ENCODE measurements around the gene RSRC1. TPM values are rescaled to one million over a fixed set of nuclear protein-coding genes. Genes with fewer than 3 reads are reported as not detected.
A peak's percentile ranks its signal among the peaks of the same experiment; 100 is the strongest.
"Not testable (repeated sequence)": the region's sequence is repeated elsewhere in the genome, so short reads cannot be mapped to it uniquely, and the experiment has no call there.

Gene RSRC1
- total and polyA plus RNA-seq, 9 donors: 20.6 to 41.2 (median 22.2) TPM

DNA sequence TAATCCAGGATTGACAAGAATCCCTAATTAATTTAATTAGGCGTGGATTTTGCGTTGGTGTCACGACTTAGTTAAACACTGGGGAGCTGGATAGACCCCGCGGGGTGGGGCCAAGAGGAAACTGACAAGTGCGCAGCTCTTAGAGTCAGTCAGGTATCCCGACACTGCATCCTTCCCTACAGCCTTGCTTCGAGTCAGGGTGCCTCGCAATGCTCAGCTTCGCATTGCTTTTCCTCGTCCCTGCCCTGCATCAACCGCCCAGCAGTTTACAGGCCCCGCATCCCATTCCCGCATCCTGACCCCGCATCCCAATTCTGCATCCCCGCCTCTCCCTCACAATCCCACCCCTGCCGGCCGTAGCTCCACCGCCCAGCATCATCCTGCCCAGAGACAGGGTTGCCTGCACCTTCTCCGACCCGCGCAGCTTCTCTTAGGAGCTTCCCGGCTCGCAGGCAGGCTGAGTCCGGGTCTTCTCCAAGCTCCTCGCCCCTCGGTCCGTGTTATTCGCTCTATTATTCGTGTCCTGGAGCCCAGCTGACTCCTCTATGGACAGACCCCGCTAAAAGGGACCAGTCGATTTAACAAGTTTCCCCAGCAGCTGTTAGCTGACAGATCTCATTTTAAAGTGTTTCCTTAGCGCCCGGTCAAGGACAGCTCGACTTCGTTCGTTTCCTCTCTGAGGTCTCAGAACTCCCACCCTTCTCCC is 3.0 kb upstream of the RSRC1 start:
- peaks cover 65% of the 10 kb centered on the region for H3K27me3 ChIP-seq (ENCODE audit: control insufficient read depth, insufficient read depth, low read length)
- no peaks in the 10 kb centered on the region for H3K36me3 ChIP-seq (ENCODE audit: control insufficient read depth, insufficient read depth, low read length)
- H3K9me3 ChIP-seq (replicated peaks; ENCODE audit: control insufficient read depth, low read depth, low read length): no peaks in the 10 kb centered on the region
- 2% methylated on average over 37 of the region's 37 CpGs for WGBS (ENCODE audit: insufficient coverage)
- DNase-seq: peak; percentile 67
- H3K27ac ChIP-seq (ENCODE audit: low read length): peak overlapping the region; percentile 84
- peak overlapping the region; percentile 58 for H3K4me3 ChIP-seq (ENCODE audit: low read length)
- H3K4me1 ChIP-seq (ENCODE audit: control insufficient read depth, insufficient read depth, low read length): peaks cover 32% of the 10 kb centered on the region

- Histone ChIP-seq H3K27ac (ENCODE audit: low read length) (no peak overlapping the region), H3K4me3 (ENCODE audit: low read length) (no peak overlapping the region), H3K36me3 (ENCODE audit: control insufficient read depth, insufficient read depth, low read length) (no peaks in the 10 kb centered on the region), H3K4me1 (ENCODE audit: control insufficient read depth, insufficient read depth, low read length) (peaks cover 28% of the 10 kb centered on the region), H3K27me3 (ENCODE audit: control insufficient read depth, insufficient read depth, low read length) (peaks cover 56% of the 10 kb centered on the region), H3K9me3 (replicated peaks; ENCODE audit: control insufficient read depth, low read depth, low read length) (no peaks in the 10 kb centered on the region)
- WGBS (ENCODE audit: insufficient coverage): no CpG with 5 or more reads among the region's 15 CpGs
- no peak for DNase-seq
Observed at GRCh38 chr3:158107605-158108444, 2.1 kb upstream of the RSRC1 start.

GRCh38 chr3:158108445-158108985 is 1.4 kb upstream of the RSRC1 start:
- Histone ChIP-seq H3K4me1 (ENCODE audit: control insufficient read depth, insufficient read depth, low read length) (peaks cover 21% of the 10 kb centered on the region), H3K36me3 (ENCODE audit: control insufficient read depth, insufficient read depth, low read length) (no peaks in the 10 kb centered on the region), H3K4me3 (ENCODE audit: low read length) (no peak overlapping the region), H3K27me3 (ENCODE audit: control insufficient read depth, insufficient read depth, low read length) (peaks cover 49% of the 10 kb centered on the region), H3K9me3 (replicated peaks; ENCODE audit: control insufficient read depth, low read depth, low read length) (no peaks in the 10 kb centered on the region), H3K27ac (ENCODE audit: low read length) (no peak overlapping the region)
- peak; percentile 52 for DNase-seq
- no CpG with 5 or more reads among the region's 2 CpGs for WGBS (ENCODE audit: insufficient coverage)

DNA sequence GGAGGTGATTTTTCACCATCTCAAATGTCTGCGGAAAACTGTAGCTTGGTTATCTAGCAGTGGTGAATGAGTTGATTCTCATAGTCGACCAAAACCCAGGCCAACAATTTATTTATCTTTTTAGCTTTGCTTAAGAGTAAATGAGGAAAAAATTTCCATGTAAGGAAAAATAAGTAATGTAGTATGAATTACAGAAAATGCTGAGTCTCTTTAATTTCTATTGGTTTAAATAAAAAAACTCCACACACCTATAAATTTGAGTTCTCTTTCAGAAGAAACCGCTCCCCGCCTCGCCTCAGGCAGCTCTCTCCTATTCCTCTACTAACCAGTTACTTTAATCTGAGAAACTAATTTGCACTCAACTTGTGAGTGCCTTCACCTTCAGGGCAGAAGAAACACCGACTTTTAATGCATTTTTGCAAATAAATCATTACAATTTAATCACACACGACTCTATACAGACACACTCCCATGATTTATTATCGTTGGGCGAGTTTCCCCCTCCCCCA is 540 bp upstream of the RSRC1 start:
- Histone ChIP-seq H3K27ac (ENCODE audit: low read length) (peak overlapping the region; percentile 86), H3K9me3 (replicated peaks; ENCODE audit: control insufficient read depth, low read depth, low read length) (no peaks in the 10 kb centered on the region), H3K4me3 (ENCODE audit: low read length) (peak overlapping the region; percentile 79), H3K4me1 (ENCODE audit: control insufficient read depth, insufficient read depth, low read length) (peaks cover 18% of the 10 kb centered on the region), H3K27me3 (ENCODE audit: control insufficient read depth, insufficient read depth, low read length) (peaks cover 40% of the 10 kb centered on the region), H3K36me3 (ENCODE audit: control insufficient read depth, insufficient read depth, low read length) (no peaks in the 10 kb centered on the region)
- DNase-seq: no peak
- WGBS (ENCODE audit: insufficient coverage): 4% methylated on average over 7 of the region's 9 CpGs

GRCh38 chr3:158110658-158111018 is 749 bp downstream of the RSRC1 start:
- no CpG with 5 or more reads among the region's 4 CpGs for WGBS (ENCODE audit: insufficient coverage)
- H3K27me3 ChIP-seq (ENCODE audit: control insufficient read depth, insufficient read depth, low read length): peaks cover 29% of the 10 kb centered on the region
- peak overlapping the region; percentile 79 for H3K4me3 ChIP-seq (ENCODE audit: low read length)
- H3K27ac ChIP-seq (ENCODE audit: low read length): peak overlapping the region; percentile 86
- H3K9me3 ChIP-seq (replicated peaks; ENCODE audit: control insufficient read depth, low read depth, low read length): no peaks in the 10 kb centered on the region
- H3K36me3 ChIP-seq (ENCODE audit: control insufficient read depth, insufficient read depth, low read length): no peaks in the 10 kb centered on the region
- no peak for DNase-seq
- peaks cover 12% of the 10 kb centered on the region for H3K4me1 ChIP-seq (ENCODE audit: control insufficient read depth, insufficient read depth, low read length)

GRCh38 chr3:158111861-158112260 is 2.0 kb downstream of the RSRC1 start:
- no peaks in the 10 kb centered on the region for H3K9me3 ChIP-seq (replicated peaks; ENCODE audit: control insufficient read depth, low read depth, low read length)
- DNase-seq: no peak
- no CpG with 5 or more reads among the region's 2 CpGs for WGBS (ENCODE audit: insufficient coverage)

DNA sequence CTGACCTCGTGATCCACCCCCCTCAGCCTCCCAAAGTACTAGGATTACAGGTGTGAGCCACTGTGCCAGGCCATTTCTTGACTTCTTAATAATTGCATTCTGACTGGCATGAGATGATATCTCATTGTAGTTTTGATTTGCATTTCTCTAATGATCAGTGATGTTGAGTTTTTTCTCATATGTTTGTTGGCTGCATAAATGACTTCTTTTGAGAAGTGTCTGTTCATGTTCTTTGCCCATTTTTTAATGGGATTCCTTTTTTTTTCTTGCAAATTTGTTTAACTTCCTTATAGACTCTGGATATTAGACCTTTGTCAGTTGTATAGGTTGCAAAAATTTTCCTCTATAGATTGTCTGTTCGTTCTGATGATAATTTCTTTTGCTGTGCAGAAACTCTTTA is 3.7 kb downstream of the RSRC1 start:
- H3K27ac ChIP-seq (ENCODE audit: low read length); H3K36me3 ChIP-seq (ENCODE audit: control insufficient read depth, insufficient read depth, low read length); DNase-seq; H3K4me1 ChIP-seq (ENCODE audit: control insufficient read depth, insufficient read depth, low read length); H3K4me3 ChIP-seq (ENCODE audit: low read length); H3K9me3 ChIP-seq (replicated peaks; ENCODE audit: control insufficient read depth, low read depth, low read length); H3K27me3 ChIP-seq (ENCODE audit: control insufficient read depth, insufficient read depth, low read length): not testable (repeated sequence)
- WGBS (ENCODE audit: insufficient coverage): no CpG with 5 or more reads among the region's 2 CpGs

More at GRCh38 chr3:158111861-158112260, 2.0 kb downstream of the RSRC1 start:
- Histone ChIP-seq H3K27ac (ENCODE audit: low read length) (no peak overlapping the region), H3K27me3 (ENCODE audit: control insufficient read depth, insufficient read depth, low read length) (peaks cover 17% of the 10 kb centered on the region), H3K36me3 (ENCODE audit: control insufficient read depth, insufficient read depth, low read length) (no peaks in the 10 kb centered on the region), H3K4me3 (ENCODE audit: low read length) (no peak overlapping the region), H3K4me1 (ENCODE audit: control insufficient read depth, insufficient read depth, low read length) (peaks cover 6% of the 10 kb centered on the region)

- Histone ChIP-seq H3K4me1 (ENCODE audit: control insufficient read depth, insufficient read depth, low read length) (no peaks in the 10 kb centered on the region), H3K9me3 (replicated peaks; ENCODE audit: control insufficient read depth, low read depth, low read length) (no peaks in the 10 kb centered on the region), H3K36me3 (ENCODE audit: control insufficient read depth, insufficient read depth, low read length) (peaks cover 11% of the 10 kb centered on the region), H3K27ac (ENCODE audit: low read length) (no peak overlapping the region), H3K27me3 (ENCODE audit: control insufficient read depth, insufficient read depth, low read length) (no peaks in the 10 kb centered on the region), H3K4me3 (ENCODE audit: low read length) (no peak overlapping the region)
- DNase-seq: no peak
Observed at GRCh38 chr3:158120330-158120729, 10.4 kb downstream of the RSRC1 start.

GRCh38 chr3:158121295-158121694 is 11.4 kb downstream of the RSRC1 start:
- Histone ChIP-seq H3K4me3 (ENCODE audit: low read length) (no peak overlapping the region), H3K4me1 (ENCODE audit: control insufficient read depth, insufficient read depth, low read length) (no peaks in the 10 kb centered on the region), H3K27me3 (ENCODE audit: control insufficient read depth, insufficient read depth, low read length) (no peaks in the 10 kb centered on the region), H3K27ac (ENCODE audit: low read length) (no peak overlapping the region), H3K9me3 (replicated peaks; ENCODE audit: control insufficient read depth, low read depth, low read length) (no peaks in the 10 kb centered on the region), H3K36me3 (ENCODE audit: control insufficient read depth, insufficient read depth, low read length) (peaks cover 11% of the 10 kb centered on the region)
- no peak for DNase-seq

DNA sequence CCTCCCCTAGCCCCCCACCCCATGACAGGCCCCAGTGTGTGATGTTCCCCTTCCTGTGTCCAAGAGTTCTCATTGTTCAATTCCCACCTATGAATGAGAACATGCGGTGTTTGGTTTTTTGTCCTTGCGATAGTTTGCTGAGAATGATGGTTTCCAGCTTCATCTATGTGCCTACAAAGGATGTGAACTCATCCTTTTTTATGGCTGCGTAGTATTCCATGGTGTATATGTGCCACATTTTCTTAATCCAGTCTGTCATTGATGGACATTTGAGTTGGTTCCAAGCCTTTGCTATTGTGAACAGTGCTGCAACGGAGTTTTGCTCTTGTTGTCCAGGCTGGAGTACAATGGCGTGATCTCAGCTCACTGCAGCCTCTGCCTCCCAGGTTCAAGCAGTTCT is 12.8 kb downstream of the RSRC1 start:
- H3K9me3 ChIP-seq (replicated peaks; ENCODE audit: control insufficient read depth, low read depth, low read length); DNase-seq; H3K4me3 ChIP-seq (ENCODE audit: low read length); H3K27me3 ChIP-seq (ENCODE audit: control insufficient read depth, insufficient read depth, low read length); H3K27ac ChIP-seq (ENCODE audit: low read length); H3K4me1 ChIP-seq (ENCODE audit: control insufficient read depth, insufficient read depth, low read length): not testable (repeated sequence)
- no CpG with 5 or more reads among the region's 5 CpGs for WGBS (ENCODE audit: insufficient coverage)
- H3K36me3 ChIP-seq (ENCODE audit: control insufficient read depth, insufficient read depth, low read length): peaks cover 13% of the 10 kb centered on the region

Data from muscle of leg (tissue), 11 donors.